GM23248 (cell line): ENCODE results near the gene ABHD12B.

ENCODE experiments used
- EZH2 ChIP-seq: fragments of 200-600 bp; sonication (generic); IDR thresholded peaks from 2 replicates; pipeline ENCODE4 v1.6.1; 2018; ENCODE audit warnings: antibody characterized with exemption, mild to moderate bottlenecking; ENCODE audit not compliant: insufficient read depth, poor library complexity, severe bottlenecking
- EZH2phosphoT487 ChIP-seq: fragments of 200-600 bp; sonication (generic); IDR thresholded peaks from 2 replicates; pipeline ENCODE4 v1.6.1; 2018; ENCODE audit warnings: antibody characterized with exemption, moderate library complexity, mild to moderate bottlenecking, low read depth; ENCODE audit not compliant: insufficient read depth

DNA sequence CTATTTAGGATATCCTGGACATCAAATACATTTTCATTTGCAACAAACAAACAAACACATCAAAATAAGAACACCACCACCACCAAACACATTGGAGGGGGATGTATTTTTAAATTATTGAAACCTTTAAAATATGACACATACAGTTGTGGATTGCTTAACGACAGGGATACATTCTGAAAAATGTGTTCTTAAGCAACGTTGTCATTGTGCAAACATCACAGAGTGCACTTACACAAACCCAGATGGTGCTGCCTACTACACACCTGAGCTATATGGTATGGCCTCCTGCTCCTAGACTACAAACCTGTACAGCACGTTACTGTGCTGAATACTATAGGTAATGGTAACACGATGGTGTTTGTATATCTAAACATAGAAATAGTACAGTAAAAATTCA, 53.0 kb downstream of the ABHD12B start:
- TF ChIP-seq EZH2 (no peak), EZH2phosphoT487 (no peak)
